NCI-H1417 treated with DMSO at 0.1 percent for 48 hours (cell line): Measurements from ENCODE around the gene GET4.
"Not testable (repeated sequence)": the region's sequence is repeated elsewhere in the genome, so short reads cannot be mapped to it uniquely, and the experiment has no call there.

Source experiments
- DNase-seq: peaks from one replicate; lab custom pipeline; 2025; lab: John Stamatoyannopoulos, UW

GET4 gene

DNA sequence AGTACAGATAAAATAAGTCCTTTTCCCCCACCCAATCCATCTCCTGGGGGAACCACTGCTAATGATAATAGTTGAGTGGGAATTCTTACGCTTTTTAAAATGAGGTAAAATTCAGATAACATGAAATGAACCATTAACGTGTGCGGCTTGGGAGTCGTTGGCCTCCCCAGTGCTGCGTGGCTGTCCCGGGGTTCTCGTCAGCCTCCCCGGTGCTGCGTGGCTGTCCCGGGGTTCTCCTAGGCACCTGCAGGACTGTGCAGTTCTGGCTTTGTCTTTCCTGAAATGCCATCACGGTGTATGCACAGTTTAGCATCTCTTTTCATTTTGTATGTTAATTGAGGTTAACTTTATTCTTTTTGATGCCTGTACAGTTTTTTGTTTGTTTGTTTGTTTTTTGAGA lies 30.6 kb upstream of the GET4 start:
- no peak for DNase-seq

DNA sequence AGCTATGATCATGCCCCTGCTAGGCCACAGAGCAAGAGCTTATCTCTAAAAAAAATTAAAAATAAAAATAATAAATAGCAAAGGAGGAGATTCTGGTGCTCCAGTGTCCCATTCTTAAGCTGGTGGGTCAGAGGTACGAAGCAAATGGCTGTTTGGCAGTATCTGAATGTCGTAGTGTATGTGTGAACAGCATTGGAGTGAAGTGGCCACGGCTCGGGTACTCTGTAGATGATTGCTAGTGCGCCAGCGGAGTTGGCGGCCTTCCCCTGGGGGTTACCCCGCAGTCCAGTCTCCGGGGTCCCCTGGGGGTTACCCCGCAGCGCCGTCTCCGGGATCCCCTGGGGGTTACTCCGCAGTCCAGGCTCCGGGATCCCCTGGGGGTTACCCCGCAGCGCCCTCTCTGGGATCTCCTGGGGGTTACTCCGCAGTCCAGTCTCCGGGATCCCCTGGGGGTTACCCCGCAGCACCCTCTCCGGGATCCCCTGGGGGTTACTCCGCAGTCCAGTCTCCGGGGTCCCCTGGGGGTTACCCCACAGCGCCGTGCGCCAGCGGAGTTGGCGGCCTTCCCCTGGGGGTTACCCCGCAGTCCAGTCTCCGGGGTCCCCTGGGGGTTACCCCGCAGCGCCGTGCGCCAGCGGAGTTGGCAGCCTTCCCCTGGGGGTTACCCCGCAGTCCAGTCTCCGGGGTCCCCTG lies 29.2 kb upstream of the GET4 start:
- DNase-seq: not testable (repeated sequence)

DNA sequence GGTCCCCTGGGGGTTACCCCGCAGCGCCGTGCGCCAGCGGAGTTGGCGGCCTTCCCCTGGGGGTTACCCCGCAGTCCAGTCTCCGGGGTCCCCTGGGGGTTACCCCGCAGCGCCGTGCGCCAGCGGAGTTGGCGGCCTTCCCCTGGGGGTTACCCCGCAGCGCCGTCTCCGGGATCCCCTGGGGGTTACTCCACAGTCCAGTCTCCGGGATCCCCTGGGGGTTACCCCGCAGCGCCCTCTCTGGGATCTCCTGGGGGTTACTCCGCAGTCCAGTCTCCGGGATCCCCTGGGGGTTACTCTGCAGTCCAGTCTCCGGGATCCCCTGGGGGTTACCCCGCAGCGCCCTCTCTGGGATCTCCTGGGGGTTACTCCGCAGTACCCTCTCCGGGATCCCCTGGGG lies 28.6 kb upstream of the GET4 start:
- not testable (repeated sequence) for DNase-seq

DNA sequence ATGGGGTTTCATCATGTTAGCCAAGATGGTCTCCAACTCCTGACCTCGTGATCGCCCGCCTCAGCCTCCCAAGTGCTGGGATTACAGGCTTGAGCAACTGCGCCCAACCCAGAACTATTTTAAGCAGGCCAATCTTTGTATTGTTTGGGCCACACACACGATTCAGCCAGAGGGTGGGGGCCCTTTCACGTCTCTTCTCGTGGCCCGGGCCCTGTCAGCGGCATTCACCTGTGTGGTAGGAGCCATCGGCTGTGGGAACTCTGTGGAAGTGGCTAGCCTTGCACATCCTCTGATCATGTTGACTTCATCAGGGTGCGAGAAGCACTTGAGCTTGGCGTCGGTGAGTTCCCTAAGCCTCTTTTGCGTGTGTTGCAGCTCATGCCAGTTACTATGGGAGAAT lies 27.2 kb upstream of the GET4 start:
- DNase-seq: no peak

DNA sequence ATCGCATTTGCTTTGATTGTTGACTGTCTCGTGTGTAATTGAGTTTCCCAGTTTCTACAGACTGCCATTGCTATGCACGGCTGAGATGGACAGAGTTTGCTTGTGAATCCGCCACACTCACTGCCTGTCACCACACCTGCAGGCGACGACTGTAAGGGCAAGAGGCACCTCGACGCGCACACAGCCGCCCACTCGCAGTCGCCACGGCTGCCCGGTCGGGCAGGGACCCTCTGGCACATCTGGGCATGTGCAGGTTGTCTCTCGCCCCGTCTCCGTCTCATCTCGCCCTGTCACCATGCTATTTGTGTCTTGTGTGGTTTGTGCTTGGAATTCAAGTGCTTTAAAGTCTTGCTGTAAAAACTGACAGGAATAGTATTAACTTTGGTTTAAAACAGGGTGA lies 26.6 kb upstream of the GET4 start:
- no peak for DNase-seq

DNA sequence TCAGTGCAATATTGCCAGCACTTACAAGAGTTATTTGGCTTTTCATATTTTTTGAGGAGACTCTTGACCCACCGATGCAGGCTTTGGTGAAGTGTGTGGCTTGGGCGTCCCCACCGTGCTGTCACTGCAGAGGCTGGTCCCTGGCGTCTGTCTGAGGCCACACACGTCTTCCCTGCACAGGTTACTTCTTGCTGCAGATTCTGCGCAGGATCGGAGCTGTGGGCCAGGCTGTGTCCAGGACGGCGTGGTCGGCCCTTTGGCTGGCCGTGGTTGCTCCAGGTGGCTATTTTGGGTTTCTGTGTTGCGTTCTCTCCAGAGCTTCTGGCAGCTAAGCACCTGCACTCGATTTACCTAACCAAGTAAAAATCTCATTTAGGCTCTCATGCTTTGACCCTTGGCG lies 25.1 kb upstream of the GET4 start:
- DNase-seq: no peak

DNA sequence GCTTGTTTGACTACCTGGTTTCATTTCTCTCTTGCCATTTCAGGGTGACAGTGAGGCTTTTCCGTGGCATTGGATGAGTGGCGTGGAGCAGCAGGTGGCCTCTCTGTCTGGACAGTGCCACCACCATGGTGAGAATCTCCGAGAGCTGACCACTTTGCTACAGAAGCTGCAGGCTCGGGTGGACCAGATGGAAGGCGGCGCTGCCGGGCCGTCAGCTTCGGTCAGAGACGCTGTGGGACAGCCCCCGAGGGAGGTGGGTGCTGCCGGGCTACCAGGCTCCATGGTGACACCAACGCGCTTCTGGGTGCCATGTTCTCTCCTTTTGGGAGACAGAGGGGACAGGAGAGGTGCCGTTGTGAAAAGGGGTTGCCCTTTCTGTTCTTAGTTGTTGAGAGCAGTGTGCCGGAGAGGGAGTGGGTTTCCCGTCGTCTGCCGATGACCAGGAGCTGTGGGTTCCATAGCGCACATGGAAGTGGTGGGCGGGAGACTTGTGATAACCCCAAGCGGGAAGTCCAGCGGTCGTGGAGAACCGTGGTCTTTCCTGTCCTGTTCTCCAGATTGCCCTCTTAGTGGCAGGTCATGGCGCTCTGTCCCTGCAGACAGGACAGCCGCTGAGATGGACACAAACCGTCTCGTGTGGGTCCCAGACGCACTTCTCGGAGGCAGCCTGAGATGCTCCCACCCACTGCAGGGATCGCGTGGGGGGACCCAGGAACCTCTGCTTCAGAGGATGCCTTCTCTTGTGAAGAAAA lies 22.8 kb upstream of the GET4 start:
- no peak for DNase-seq

DNA sequence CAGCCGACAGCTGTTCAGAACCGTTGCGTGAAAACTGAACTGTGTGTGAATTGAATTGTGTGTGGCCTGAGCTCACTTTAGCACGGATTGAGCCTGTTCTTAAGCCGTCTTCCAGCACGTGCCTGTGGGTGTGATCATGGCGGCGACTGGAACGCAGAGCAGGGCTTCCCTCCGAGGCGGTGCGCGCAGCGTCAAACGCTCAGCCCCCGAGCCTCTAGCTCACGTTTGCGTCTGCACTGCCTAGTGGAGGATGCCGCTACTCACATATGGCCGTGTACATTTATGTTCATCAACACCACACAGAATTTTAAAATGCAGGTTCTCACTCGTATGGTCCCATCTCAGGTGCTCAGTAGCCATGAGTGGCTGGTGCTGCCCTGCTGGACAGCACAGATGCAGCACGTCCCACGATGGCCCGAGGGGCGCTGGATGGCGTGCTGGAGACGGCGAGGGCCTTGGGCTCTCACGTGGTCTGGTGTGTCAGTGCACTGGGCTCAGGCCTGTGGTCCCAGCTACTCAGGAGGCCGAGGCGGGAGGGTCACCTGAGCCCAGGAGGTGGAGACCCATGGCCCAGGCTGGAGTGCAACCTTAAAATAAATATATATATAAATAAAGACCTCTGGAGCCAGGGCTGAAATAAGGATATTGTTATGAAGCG lies 22.1 kb upstream of the GET4 start:
- no peak for DNase-seq

DNA sequence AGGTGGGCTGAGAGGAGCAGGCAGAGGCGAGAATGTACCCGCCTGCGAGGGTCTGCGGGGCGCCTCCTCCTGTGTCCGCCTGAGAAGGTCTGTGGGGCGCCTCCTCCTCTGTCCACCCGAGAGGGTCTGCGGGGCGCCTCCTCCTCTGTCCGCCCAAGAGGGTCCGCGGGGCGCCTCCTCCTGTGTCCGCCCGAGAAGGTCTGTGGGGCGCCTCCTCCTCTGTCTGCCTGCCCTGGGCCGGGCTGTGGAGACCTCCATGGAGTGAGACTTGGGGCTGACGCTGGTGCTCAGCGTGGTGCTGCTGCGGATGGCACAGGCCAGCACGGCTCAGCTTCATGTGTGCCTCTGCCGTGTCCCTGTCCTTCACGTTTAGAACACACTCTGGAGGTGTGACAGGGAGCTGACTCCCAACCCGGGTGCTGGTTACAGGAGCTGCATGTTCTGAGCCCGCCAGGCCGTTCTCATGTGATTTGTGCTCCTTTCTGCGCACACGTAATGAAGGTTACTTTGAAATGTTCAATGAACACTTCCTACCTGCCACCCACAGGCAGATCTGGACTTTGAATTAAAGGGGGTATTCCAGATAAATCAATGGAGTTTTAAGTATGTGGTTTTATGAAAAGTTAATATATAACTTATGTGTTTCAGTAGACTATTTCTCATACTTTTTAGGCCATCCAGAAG lies 20.5 kb upstream of the GET4 start:
- no peak for DNase-seq

DNA sequence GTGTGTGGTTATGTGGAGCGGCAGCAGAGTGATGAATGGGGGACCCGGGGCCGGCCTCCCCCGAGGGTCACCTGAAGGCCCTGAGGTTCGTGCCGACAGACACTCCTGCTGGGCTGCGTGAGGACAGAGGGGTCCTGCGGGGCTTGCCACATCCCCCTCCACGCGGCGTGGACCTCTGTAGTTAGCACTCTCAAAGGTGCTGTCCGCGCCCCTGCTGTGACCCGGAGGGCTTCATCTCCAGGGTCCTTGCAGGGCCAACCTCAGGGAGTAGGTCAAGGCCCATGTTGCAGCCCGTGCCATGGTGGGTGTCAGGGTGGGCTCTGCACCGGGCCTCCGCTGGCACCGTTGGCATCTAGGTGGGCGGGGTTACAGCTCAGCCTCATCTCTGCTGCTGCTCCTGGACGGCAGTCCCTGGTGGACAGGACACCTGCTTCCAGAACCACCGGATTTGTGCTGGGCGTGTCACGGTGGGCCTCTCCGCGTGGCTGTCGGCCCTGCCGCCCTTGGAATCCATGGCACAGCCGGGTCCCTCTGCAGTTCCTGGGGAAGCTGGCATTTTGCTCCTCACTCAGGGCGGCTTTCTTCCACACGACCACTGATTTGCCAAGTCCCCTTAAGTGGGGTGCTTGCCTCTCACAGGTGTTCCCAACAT lies 19.8 kb upstream of the GET4 start:
- no peak for DNase-seq

DNA sequence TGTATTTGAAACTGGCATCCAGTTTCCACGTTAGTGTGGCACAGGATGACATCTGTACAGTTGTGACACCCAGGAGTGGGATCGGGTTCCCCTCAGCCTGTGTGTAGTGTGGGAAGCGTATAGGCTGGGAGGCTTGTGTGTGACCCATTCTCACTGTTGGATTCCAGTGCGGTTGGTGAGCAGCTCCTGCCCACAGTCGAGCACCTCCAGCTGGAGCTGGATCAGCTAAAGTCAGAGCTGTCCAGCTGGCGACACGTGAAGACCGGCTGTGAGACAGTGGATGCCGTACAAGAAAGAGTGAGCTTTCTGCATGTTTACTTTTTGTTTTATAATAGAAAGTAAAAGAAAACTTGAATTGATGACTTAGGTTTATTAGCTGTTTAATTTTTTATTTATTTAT lies 18.7 kb upstream of the GET4 start:
- no peak for DNase-seq

DNA sequence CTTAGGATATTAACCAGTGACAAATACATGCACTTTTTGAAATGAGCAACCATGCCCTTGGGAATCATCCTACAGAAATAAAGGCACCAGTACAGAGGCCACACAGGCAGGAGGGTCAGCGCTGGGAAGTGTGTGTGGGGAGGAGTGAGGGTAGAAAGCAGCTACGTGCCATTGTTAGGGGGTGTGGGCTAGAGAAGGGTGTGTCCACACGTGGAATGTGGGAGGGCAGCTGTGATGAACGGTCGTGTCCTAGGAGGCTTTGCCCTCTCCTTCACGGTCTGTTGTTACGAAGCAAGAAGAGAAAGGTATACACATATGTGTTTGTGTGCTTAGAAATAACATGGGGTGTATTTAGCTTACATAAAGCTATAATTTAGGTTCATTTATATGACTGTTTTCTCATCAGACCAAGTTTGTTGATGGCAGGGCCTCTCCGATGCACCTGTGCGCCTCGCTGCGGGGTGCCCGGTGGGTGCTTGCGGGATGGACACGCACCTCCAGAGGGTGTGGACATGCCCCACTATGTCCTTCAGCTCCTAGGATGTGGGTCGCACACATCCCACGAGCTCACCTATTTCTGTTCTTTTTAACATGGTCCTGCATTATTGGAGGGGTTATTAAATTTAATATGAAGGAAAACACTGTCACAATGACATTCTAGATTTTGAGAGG lies 16.9 kb upstream of the GET4 start:
- no peak for DNase-seq

DNA sequence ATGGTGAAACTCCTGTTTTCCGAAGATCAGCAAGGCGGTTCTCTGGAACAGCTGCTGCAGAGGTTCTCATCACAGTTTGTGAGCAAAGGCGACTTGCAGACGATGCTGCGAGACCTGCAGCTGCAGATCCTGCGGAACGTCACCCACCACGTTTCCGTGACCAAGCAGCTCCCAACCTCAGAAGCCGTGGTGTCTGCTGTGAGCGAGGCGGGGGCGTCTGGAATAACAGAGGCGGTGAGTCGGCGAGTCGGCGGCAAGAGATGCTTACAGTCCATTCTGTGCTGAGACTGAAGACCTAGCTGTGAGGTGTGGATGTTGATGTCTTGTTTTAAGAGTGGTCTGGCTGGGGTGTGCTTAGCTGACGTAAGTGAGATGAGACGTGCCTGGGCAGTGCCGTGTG lies 16.2 kb upstream of the GET4 start:
- DNase-seq: no peak

DNA sequence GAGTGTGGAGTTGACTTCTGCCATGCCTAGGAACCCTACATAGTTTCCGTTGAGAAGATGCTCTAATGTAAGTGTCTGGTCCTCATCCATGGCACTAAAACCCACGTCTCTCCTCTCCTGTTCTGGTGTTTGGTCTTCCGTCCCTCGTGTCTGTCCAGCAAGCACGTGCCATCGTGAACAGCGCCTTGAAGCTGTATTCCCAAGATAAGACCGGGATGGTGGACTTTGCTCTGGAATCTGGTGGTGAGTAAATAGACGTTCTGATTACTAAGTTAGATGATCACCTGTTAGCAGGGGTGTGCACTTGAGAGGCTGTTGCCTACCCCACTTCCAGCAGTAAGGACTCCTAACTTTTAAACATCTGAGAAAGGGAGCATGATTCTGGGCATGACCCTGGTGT lies 15.1 kb upstream of the GET4 start:
- DNase-seq: no peak

DNA sequence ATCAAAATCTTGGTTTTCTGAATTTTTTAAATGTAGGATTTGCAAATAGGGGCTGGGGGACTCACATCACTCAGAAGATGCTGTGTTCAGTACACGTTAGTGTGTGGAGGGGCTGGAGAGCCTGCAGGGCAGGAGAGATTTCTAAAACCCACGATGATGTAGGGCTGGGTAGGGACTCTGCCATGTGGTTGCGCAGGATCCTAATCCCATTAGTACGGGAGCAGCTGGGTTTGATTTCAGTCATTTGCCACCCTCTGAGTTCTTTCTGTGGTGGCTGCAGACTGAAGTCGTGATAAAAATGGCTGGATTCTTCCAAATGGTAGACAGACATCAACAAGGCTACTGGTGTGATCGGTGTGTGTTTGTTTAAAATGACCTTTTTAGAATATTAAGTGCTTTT lies 14.2 kb upstream of the GET4 start:
- DNase-seq: no peak

DNA sequence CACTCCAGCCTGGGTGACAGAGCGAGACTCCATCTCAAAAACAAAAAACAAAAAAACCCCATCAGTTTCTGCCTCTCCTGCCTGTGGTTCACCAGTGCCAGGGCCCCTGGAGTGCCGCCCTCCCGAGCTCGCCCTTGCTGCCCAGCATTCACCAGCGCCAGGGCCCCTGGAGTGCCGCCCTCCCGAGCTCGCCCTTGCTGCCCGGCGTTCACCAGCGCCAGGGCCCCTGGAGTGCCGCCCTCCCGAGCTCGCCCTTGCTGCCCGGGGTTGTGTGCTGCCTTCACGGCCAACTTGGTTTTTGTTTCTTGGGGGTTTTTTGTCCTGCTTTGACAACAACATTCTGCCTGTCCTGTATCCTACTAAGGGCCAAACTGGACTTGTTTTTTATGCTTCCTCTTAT lies 13.2 kb upstream of the GET4 start:
- no peak for DNase-seq

DNA sequence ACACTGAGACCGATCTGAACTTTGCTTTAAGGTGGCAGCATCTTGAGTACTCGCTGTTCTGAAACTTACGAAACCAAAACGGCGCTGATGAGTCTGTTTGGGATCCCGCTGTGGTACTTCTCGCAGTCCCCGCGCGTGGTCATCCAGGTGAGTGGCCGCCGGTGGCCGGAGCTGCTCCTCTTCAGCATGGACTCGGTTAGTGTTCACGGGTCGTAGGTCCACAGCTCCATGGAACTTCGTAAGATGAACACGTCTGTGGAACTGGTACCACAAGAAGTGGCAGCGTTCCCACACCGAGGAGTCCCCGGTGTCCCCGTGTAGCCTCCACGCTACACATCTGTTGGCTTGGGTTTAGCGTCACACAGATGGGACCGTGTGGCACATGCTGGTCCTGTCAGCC lies 10.4 kb upstream of the GET4 start:
- DNase-seq: no peak

DNA sequence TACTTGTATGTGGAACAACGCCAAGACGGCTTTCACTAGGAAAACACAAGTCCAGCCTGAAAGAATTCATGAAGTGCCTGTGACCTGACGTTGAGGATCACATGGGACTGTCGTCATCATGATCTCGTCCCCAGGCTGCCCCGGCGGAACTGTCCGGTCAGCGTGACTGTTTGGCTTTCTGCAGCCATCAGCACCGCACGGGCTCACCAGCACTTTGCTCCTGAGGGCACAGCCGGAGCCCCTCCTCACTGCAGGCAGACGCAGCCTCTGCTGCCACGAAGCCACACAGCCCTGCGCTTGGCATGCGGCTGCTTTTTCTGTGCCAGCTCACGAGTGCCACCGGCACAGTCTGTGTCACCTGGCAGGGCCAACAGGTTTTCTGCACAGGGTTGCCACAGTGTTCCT lies 9.4 kb upstream of the GET4 start:
- DNase-seq: no peak

DNA sequence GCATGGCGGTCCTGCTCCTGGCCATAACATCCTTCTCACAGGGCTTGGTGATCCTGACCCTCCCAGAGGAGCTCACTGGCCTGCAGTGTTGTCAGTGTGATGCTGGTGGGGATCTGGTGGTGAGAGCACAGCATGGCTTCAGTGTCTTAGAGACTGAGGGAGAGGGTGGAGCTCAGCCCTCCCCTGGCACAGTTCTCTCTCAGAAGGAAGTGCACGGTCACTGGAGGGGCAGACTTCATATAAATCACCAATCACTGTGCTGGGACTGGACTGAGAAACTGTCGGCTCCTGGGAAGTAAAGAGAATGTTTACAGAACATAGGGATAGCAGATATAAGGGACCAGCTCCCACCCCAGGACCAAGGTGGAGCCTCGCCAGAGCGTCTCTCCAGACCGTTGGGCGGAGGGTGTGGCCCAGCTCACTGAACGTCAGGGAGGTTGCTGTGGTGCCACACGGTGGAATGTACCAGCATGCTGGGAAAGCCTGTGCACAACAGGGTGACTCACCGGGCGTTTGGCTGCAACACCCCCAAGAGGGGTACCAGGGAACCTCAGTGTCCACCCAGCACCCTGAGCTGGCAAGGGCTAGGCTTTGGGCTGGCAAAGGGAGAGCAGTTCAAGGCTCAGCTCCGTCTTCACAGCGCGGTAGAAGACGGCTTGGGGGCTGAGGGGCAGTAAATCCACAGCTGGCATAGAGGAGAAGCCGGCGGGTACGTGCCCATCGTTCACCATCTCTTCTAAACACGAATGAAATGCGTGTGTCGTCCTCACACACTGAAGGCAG lies 8.8 kb upstream of the GET4 start:
- no peak for DNase-seq

DNA sequence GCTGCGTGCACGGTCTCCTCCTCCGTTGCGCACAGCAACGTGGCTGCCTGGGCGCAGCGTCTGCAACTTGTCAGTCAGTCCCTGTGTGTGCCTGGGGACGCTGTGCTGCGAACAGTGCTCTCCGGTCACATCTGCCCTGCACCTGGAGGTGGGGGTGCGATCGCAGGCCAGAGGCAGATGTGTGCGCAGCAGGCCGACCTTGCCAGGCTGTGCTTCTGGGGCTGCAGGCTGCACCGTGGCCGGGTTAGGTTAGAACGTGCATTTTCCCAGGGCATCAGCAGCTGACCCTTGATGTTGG lies 8.2 kb upstream of the GET4 start:
- DNase-seq: no peak

DNA sequence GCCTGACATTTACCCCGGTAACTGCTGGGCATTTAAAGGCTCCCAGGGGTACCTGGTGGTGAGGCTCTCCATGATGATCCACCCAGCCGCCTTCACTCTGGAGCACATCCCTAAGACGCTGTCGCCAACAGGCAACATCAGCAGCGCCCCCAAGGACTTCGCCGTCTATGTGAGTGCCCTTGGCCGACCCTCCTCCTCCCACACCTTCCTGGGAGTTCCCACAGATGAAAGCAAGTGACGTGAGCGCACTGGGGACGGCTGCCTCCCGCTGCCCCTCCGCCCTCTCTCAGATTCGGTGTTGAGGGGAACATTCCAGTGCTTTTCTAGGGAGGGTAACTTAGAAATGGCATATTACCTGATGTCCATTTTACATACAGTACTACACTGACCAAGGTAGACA lies 7.0 kb upstream of the GET4 start:
- DNase-seq: no peak
